IMR-90 (cell line): ENCODE data around the gene ADGRG7. TPM values are rescaled to one million over a fixed set of nuclear protein-coding genes. Genes with fewer than 3 reads are reported as not detected.

Experiments
- ATAC-seq: fragments of 200-7000 bp; cut with Tn5 transposase; 2 replicates; pipeline ENCODE4 v1.9.1; 2020; ENCODE audit warnings: low read depth, mild to moderate bottlenecking, moderate library complexity
- BruUV-seq: library from RNA; stranded (reverse); fragments of 400-500 nt; replicated peaks from 2 replicates; lab custom pipeline; 2021; lab: Mats Ljungman, UMichigan
- CTCF ChIA-PET: fragments of 300-600 bp; formaldehyde crosslinking; extraction: SDS; loops from one replicate; lab custom pipeline; 2021; ENCODE audit warnings: antibody characterized with exemption; lab: Yijun Ruan, JAX
- POLR2A ChIA-PET: fragments of 300-600 bp; sonication (Branson Sonifier 250); formaldehyde crosslinking; loops from one replicate; lab custom pipeline; 2022; ENCODE audit warnings: antibody characterized with exemption; ENCODE audit not compliant: unreplicated experiment; lab: Charles Lee
- DNase-seq: peaks from one replicate; pipeline ENCODE4 v3.0.0; 2013
- H2AFZ ChIP-seq: replicated peaks from 2 replicates; pipeline ENCODE3; 2013; ENCODE audit warnings: low read length, mild to moderate bottlenecking; ENCODE audit not compliant: poor library complexity
- H2AK5ac ChIP-seq: 2 replicates; pipeline ENCODE4 v1.6.1; 2013; ENCODE audit warnings: low read depth, low read length, inconsistent platforms
- H2AK9ac ChIP-seq: replicated peaks from 2 replicates; pipeline ENCODE3; 2013; ENCODE audit warnings: mild to moderate bottlenecking, low read depth, low read length, moderate library complexity; ENCODE audit not compliant: poor library complexity
- H2BK120ac ChIP-seq: 2 replicates; pipeline ENCODE4 v1.6.1; 2013; ENCODE audit warnings: low read depth, low read length, inconsistent platforms
- H2BK15ac ChIP-seq: 3 replicates; pipeline ENCODE4 v1.6.1; 2013; ENCODE audit warnings: low read depth, low read length, inconsistent platforms
- H2BK20ac ChIP-seq: 2 replicates; pipeline ENCODE4 v1.6.1; 2013; ENCODE audit warnings: low read depth, mild to moderate bottlenecking, inconsistent platforms, low read length, moderate library complexity
- H2BK5ac ChIP-seq: 2 replicates; pipeline ENCODE4 v1.6.1; 2013; ENCODE audit warnings: mild to moderate bottlenecking, low read depth, low read length, inconsistent platforms; ENCODE audit not compliant: poor library complexity, severe bottlenecking
- H3K14ac ChIP-seq: replicated peaks from 2 replicates; pipeline ENCODE4 v1.6.1; 2013; ENCODE audit warnings: low read depth, low read length, inconsistent platforms
- H3K18ac ChIP-seq: 2 replicates; pipeline ENCODE4 v1.6.1; 2013; ENCODE audit warnings: low read depth, low read length, control low read depth
- H3K23ac ChIP-seq: 2 replicates; pipeline ENCODE4 v1.6.1; 2013; ENCODE audit warnings: low read depth, low read length, inconsistent platforms
- H3K27ac ChIP-seq: 2 replicates; pipeline ENCODE4 v1.5.1; 2013; ENCODE audit warnings: mild to moderate bottlenecking, control low read depth, low read length; ENCODE audit not compliant: insufficient read depth
- H3K27me3 ChIP-seq: 2 replicates; pipeline ENCODE4 v1.6.1; 2013; ENCODE audit warnings: low read length; ENCODE audit not compliant: control insufficient read depth, insufficient read depth
- H3K36me3 ChIP-seq: 2 replicates; pipeline ENCODE4 v1.6.1; 2013; ENCODE audit warnings: low read length, mixed read lengths; ENCODE audit not compliant: control insufficient read depth, insufficient read depth
- H3K4ac ChIP-seq: 2 replicates; pipeline ENCODE4 v1.6.1; 2013; ENCODE audit warnings: low read depth, low read length, inconsistent platforms
- H3K4me1 ChIP-seq: 2 replicates; pipeline ENCODE4 v1.6.1; 2013; ENCODE audit warnings: low read length, mixed read lengths; ENCODE audit not compliant: control insufficient read depth, insufficient read depth
- H3K4me2 ChIP-seq: 2 replicates; pipeline ENCODE4 v1.6.1; 2013; ENCODE audit warnings: low read depth, mild to moderate bottlenecking, control low read depth, low read length, moderate library complexity
- H3K4me3 ChIP-seq: 2 replicates; pipeline ENCODE4 v1.5.1; 2013; ENCODE audit warnings: low read depth, mild to moderate bottlenecking, control low read depth, low read length, moderate library complexity; ENCODE audit not compliant: insufficient read depth
- H3K56ac ChIP-seq: 2 replicates; pipeline ENCODE4 v1.6.1; 2013; ENCODE audit warnings: low read length, inconsistent platforms; ENCODE audit not compliant: insufficient read depth; ENCODE audit errors: extremely low read depth
- H3K79me1 ChIP-seq, 2 experiments: 2 replicates each; pipeline ENCODE4 v1.6.1; 2013; ENCODE audit warnings: low read length in 2 of 2, inconsistent platforms in 1 of 2, low read depth in 1 of 2
- H3K9ac ChIP-seq: 2 replicates; pipeline ENCODE4 v1.6.1; 2013; ENCODE audit warnings: low read depth, low read length, control low read depth
- H3K9me1 ChIP-seq: 2 replicates; pipeline ENCODE4 v1.6.1; 2013; ENCODE audit warnings: low read length, inconsistent platforms; ENCODE audit not compliant: insufficient read depth
- H3K9me3 ChIP-seq: 2 replicates; pipeline ENCODE4 v1.6.1; 2013; ENCODE audit warnings: low read length; ENCODE audit not compliant: control insufficient read depth, insufficient read depth
- H4K20me1 ChIP-seq: 2 replicates; pipeline ENCODE4 v1.6.1; 2013; ENCODE audit warnings: low read length, inconsistent platforms; ENCODE audit not compliant: insufficient read depth
- H4K5ac ChIP-seq: 2 replicates; pipeline ENCODE4 v1.6.1; 2013; ENCODE audit warnings: mild to moderate bottlenecking, low read depth, low read length, control low read depth
- H4K8ac ChIP-seq, 2 experiments: 2 replicates each; pipeline ENCODE4 v1.6.1; 2013; ENCODE audit warnings: low read depth in 2 of 2, low read length in 2 of 2, control low read depth in 1 of 2, inconsistent platforms in 1 of 2
- H4K91ac ChIP-seq: 2 replicates; pipeline ENCODE4 v1.6.1; 2013; ENCODE audit warnings: low read depth, low read length, inconsistent platforms; ENCODE audit not compliant: insufficient read depth
- BHLHE40 ChIP-seq: fragments of 150-350 bp; IDR thresholded peaks from 2 replicates; pipeline ENCODE4 v1.6.1; 2016; ENCODE audit warnings: mild to moderate bottlenecking, low read depth, low read length
- CEBPB ChIP-seq: IDR thresholded peaks from 2 replicates; pipeline ENCODE4 v1.6.1; 2012; ENCODE audit warnings: low read depth, low read length, improper control_type of control experiment
- CHD1 ChIP-seq: IDR thresholded peaks from 2 replicates; pipeline ENCODE4 v1.6.1; 2012; ENCODE audit warnings: low read depth, low read length, improper control_type of control experiment
- FOS ChIP-seq: fragments of 150-350 bp; IDR thresholded peaks from 2 replicates; pipeline ENCODE4 v1.6.1; 2016; ENCODE audit warnings: low read depth, low read length
- MAFK ChIP-seq: IDR thresholded peaks from 2 replicates; pipeline ENCODE4 v1.6.1; 2012; ENCODE audit warnings: low read depth, low read length, improper control_type of control experiment
- MAZ ChIP-seq: IDR thresholded peaks from 2 replicates; pipeline ENCODE4 v1.6.1; 2012; ENCODE audit warnings: low read depth, mild to moderate bottlenecking, low read length, improper control_type of control experiment, moderate library complexity, borderline replicate concordance
- MXI1 ChIP-seq: IDR thresholded peaks from 2 replicates; pipeline ENCODE4 v1.6.1; 2012; ENCODE audit warnings: low read depth, mild to moderate bottlenecking, low read length, moderate library complexity, borderline replicate concordance
- NFE2L2 ChIP-seq: fragments of 150-350 bp; IDR thresholded peaks from 2 replicates; pipeline ENCODE4 v1.6.1; 2016; ENCODE audit warnings: low read depth, mild to moderate bottlenecking, low read length
- POLR2A ChIP-seq: IDR thresholded peaks from 2 replicates; pipeline ENCODE4 v1.6.1; 2012; ENCODE audit warnings: mild to moderate bottlenecking, low read depth, low read length
- RAD21 ChIP-seq: IDR thresholded peaks from 2 replicates; pipeline ENCODE4 v1.6.1; 2012; ENCODE audit warnings: low read length, improper control_type of control experiment
- RCOR1 ChIP-seq: IDR thresholded peaks from 2 replicates; pipeline ENCODE4 v1.6.1; 2012; ENCODE audit warnings: mild to moderate bottlenecking, low read length, improper control_type of control experiment; ENCODE audit not compliant: insufficient replicate concordance
- RFX5 ChIP-seq: IDR thresholded peaks from 2 replicates; pipeline ENCODE4 v1.8.0; 2012; ENCODE audit warnings: low read depth, mild to moderate bottlenecking, low read length, moderate library complexity
- SMC3 ChIP-seq: fragments of 150-350 bp; IDR thresholded peaks from 2 replicates; pipeline ENCODE4 v1.6.1; 2016; ENCODE audit warnings: low read depth, mild to moderate bottlenecking, antibody characterized with exemption, low read length, moderate library complexity
- USF2 ChIP-seq: fragments of 150-350 bp; IDR thresholded peaks from 2 replicates; pipeline ENCODE4 v1.6.1; 2017; ENCODE audit warnings: mild to moderate bottlenecking, antibody characterized with exemption, low read length, low read depth
- WGBS, 2 experiments: methylation state at CpG; one replicate each; pipeline versions ENCODE4 v1.1.5 to v1.1.7; 2013; ENCODE audit warnings: missing lambda C conversion rate in 2 of 2; ENCODE audit not compliant: insufficient read length in 1 of 2; ENCODE audit errors: extremely low coverage in 2 of 2; 5-methylcytosine and 5-hydroxymethylcytosine counted together
- dilution Hi-C: fragments of 300-500 bp; cut with HindIII; formaldehyde crosslinking; loops from one replicate; pipeline ENCODE4 v1.14.3; 2018; ENCODE audit warnings: low sequenced_read_pairs; ENCODE audit not compliant: unreplicated experiment
- in situ Hi-C: fragments of 300-500 bp; cut with MboI; formaldehyde crosslinking; loops from 3 replicates; pipeline ENCODE4 v1.14.3; 2019; ENCODE audit warnings: low sequenced_read_pairs, inconsistent platforms, mixed read lengths
- intact Hi-C: fragments of 100-400 bp; cut with micrococcal nuclease; formaldehyde crosslinking; loops from 2 replicates; pipeline ENCODE4 v1.10.0; 2022
- polyA plus RNA-seq, 3 experiments: library from polyadenylated mRNA; depleted of rRNA; stranded (reverse); fragments of >200 nt; gene quantifications; 2 replicates each; pipeline ENCODE4 v1.2.3, GENCODE V29; 2012; ENCODE audit warnings: low replicate concordance in 1 of 3
- total RNA-seq: library from RNA; depleted of rRNA; stranded (reverse); fragments of >200 nt; gene quantifications from 2 replicates; pipeline ENCODE4 v1.2.3, GENCODE V29; 2012
- TF ChIP-seq, protein P1 (sequence below): fragments of 150-350 bp; IDR thresholded peaks from 2 replicates; pipeline ENCODE4 v1.6.1; 2016; ENCODE audit warnings: low read depth, mild to moderate bottlenecking, low read length, moderate library complexity, borderline replicate concordance
- TF ChIP-seq, protein P2 (sequence below): conservative IDR thresholded peaks from 2 replicates; pipeline ENCODE4 v1.5.1; 2012; ENCODE audit warnings: mild to moderate bottlenecking, low read depth, low read length, improper control_type of control experiment

Gene ADGRG7
- total and polyA plus RNA-seq, 2 of the 4 experiments (the other 2 are of a cell fraction): not detected

GRCh38 chr3:100570811-100571210 lies 38.6 kb upstream of the ADGRG7 start:
- Histone ChIP-seq H3K9me1 (no peaks in the 10 kb centered on the region), H3K9me3 (no peaks in the 10 kb centered on the region), H3K56ac (no peak overlapping the region), H2AFZ (no peak overlapping the region), H3K18ac (no peak overlapping the region), H2AK5ac (no peak overlapping the region), H2BK15ac (no peak overlapping the region), H3K4ac (no peak overlapping the region), H3K27me3 (no peaks in the 10 kb centered on the region), H3K79me1 (no peaks in the 10 kb centered on the region), H4K20me1 (no peaks in the 10 kb centered on the region), H3K4me3 (no peak overlapping the region), H3K27ac (no peak overlapping the region), H3K14ac (no peak overlapping the region), H3K4me1 (no peaks in the 10 kb centered on the region), H2AK9ac (no peak overlapping the region), H4K5ac (no peak overlapping the region), H2BK20ac (no peak overlapping the region), H3K9ac (no peak overlapping the region), H4K91ac (no peak overlapping the region), H3K4me2 (no peak overlapping the region), H3K23ac (no peak overlapping the region), H3K36me3 (peaks cover 6% of the 10 kb centered on the region), H4K8ac (no peak overlapping the region), H2BK120ac (no peak overlapping the region), H2BK5ac (no peak overlapping the region)
- POLR2A ChIA-PET: no interaction called here
- no CpG with 5 or more reads among the region's 2 CpGs for whole genome bisulfite sequencing, 2 experiments
- DNase-seq (no peak), ATAC-seq (no peak)
- in situ Hi-C loops (no loop called here), intact Hi-C loops (no loop called here), dilution Hi-C loops (no loop called here)
- CTCF ChIA-PET: no interaction called here
- TF ChIP-seq MAZ: no peak
- no peak for TF ChIP-seq USF2
- no peak for TF ChIP-seq MAFK
- no peak for TF ChIP-seq RFX5
- no peak for TF ChIP-seq CHD1
- TF ChIP-seq CEBPB: no peak
- TF ChIP-seq, protein P1, sequence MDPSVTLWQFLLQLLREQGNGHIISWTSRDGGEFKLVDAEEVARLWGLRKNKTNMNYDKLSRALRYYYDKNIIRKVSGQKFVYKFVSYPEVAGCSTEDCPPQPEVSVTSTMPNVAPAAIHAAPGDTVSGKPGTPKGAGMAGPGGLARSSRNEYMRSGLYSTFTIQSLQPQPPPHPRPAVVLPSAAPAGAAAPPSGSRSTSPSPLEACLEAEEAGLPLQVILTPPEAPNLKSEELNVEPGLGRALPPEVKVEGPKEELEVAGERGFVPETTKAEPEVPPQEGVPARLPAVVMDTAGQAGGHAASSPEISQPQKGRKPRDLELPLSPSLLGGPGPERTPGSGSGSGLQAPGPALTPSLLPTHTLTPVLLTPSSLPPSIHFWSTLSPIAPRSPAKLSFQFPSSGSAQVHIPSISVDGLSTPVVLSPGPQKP: no peak
- no peak for TF ChIP-seq NFE2L2
- TF ChIP-seq, protein P2, sequence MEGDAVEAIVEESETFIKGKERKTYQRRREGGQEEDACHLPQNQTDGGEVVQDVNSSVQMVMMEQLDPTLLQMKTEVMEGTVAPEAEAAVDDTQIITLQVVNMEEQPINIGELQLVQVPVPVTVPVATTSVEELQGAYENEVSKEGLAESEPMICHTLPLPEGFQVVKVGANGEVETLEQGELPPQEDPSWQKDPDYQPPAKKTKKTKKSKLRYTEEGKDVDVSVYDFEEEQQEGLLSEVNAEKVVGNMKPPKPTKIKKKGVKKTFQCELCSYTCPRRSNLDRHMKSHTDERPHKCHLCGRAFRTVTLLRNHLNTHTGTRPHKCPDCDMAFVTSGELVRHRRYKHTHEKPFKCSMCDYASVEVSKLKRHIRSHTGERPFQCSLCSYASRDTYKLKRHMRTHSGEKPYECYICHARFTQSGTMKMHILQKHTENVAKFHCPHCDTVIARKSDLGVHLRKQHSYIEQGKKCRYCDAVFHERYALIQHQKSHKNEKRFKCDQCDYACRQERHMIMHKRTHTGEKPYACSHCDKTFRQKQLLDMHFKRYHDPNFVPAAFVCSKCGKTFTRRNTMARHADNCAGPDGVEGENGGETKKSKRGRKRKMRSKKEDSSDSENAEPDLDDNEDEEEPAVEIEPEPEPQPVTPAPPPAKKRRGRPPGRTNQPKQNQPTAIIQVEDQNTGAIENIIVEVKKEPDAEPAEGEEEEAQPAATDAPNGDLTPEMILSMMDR: no peak
- TF ChIP-seq FOS: no peak
- no peak for TF ChIP-seq MXI1
- TF ChIP-seq RCOR1: no peak
- TF ChIP-seq BHLHE40: no peak
- no peak for TF ChIP-seq RAD21
- no peak for TF ChIP-seq SMC3
- no peak for TF ChIP-seq POLR2A
- BruUV-seq: no TSS peak
